Measurements from ENCODE around the gene CYP4B1.
"Not testable (repeated sequence)": the region's sequence is repeated elsewhere in the genome, so short reads cannot be mapped to it uniquely, and the experiment has no call there.

CYP4B1 gene

GRCh38 chr1:46816930-46817329 lies 18.1 kb downstream of the CYP4B1 start:
- ATAC-seq: no peak

- ATAC-seq: no peak
Measured at GRCh38 chr1:46817814-46818213, 19.0 kb downstream of the CYP4B1 start.

- no peak for ATAC-seq
Measured at GRCh38 chr1:46818591-46818990, 19.7 kb downstream of the CYP4B1 start.

GRCh38 chr1:46819335-46819734 lies 20.5 kb downstream of the CYP4B1 start:
- no peak for ATAC-seq

GRCh38 chr1:46820076-46820475 lies 21.2 kb downstream of the CYP4B1 start:
- ATAC-seq: no peak

GRCh38 chr1:46820560-46821060 lies 21.8 kb downstream of the CYP4B1 start:
- no peak for ATAC-seq

- no peak for ATAC-seq
Measured at GRCh38 chr1:46822248-46822826, 23.5 kb downstream of the CYP4B1 start.

- ATAC-seq: no peak
Measured at GRCh38 chr1:46823151-46823550, 24.3 kb downstream of the CYP4B1 start.

GRCh38 chr1:46826892-46827291 lies 28.0 kb downstream of the CYP4B1 start:
- not testable (repeated sequence) for ATAC-seq

- no peak for ATAC-seq
Measured at GRCh38 chr1:46830665-46831322, 31.9 kb downstream of the CYP4B1 start.

- not testable (repeated sequence) for ATAC-seq
Measured at GRCh38 chr1:46835469-46835868, 36.6 kb downstream of the CYP4B1 start.

- not testable (repeated sequence) for ATAC-seq
Measured at GRCh38 chr1:46846386-46846785, 47.5 kb downstream of the CYP4B1 start.

GRCh38 chr1:46857660-46858065 lies 58.8 kb downstream of the CYP4B1 start:
- not testable (repeated sequence) for ATAC-seq

GRCh38 chr1:46862348-46862747 lies 63.5 kb downstream of the CYP4B1 start:
- no peak for ATAC-seq
